NCI-H2029 (cell line): ENCODE data around the gene COL24A1.
"Not testable (repeated sequence)": the region's sequence is repeated elsewhere in the genome, so short reads cannot be mapped to it uniquely, and the experiment has no call there.

ENCODE experiments used
- DNase-seq: peaks from one replicate; lab custom pipeline; 2025; lab: John Stamatoyannopoulos, UW

The COL24A1 gene

DNA sequence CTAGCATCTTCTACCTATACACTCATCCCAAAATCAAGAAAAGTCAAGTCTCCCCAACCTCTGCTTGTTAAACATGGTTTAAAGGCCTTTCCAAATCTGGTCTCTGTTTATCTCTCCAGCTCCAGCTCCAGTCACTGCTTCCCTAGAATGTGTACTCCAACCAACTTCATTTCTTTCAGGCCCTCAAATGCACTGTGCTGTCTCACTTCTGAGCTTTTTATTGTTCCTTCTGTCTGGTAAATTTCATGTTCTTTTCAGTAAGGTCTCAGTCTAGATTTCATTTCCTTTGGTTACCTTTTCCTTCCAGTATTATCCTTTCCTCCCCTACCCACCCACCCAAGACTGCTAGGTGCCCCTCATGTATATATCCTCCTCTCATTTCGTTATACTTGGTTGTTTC is 3.7 kb downstream of the COL24A1 start:
- no peak for DNase-seq

GRCh38 chr1:86151427-86151826 is 5.1 kb downstream of the COL24A1 start:
- no peak for DNase-seq

GRCh38 chr1:86150553-86151055 is 6.0 kb downstream of the COL24A1 start:
- DNase-seq = no peak

DNA sequence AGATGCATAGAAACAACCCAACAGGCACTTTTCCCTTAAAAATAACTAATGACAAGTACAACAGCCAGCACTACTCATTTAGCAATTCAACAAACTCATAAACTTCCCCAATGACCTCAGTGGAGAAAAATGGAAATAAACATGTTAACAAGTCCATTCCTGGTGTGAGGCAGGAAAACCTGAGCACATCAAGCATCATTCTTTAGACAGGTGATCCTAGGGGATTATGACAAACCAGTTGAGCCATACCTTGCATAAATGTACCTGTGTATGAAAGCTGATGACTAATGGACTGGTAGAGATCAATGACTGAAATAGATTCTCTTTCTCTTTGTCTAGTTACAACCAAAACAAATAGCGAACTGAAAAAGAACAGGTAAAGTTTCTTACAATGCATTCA is 7.0 kb downstream of the COL24A1 start:
- no peak for DNase-seq

DNA sequence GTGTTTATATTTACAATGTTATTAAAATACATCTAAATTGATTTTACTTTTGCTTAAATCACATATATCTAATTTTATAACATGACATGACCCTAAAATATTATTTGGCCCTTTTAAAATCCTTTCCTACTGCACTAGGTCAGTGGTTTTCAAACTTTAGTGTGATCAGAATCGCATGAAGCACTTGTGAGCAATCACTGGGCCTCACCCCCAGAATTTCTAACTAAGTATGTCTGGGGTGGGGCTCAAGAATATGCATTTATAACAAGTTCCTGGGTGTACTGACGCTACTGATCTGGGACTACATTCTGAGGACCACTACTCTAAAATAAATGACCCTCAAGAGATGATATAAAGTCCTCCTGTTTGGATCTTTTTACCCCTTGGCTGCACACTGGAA is 8.8 kb downstream of the COL24A1 start:
- DNase-seq = no peak

- DNase-seq = no peak
Observed at GRCh38 chr1:86146566-86146965, 10.0 kb downstream of the COL24A1 start.

DNA sequence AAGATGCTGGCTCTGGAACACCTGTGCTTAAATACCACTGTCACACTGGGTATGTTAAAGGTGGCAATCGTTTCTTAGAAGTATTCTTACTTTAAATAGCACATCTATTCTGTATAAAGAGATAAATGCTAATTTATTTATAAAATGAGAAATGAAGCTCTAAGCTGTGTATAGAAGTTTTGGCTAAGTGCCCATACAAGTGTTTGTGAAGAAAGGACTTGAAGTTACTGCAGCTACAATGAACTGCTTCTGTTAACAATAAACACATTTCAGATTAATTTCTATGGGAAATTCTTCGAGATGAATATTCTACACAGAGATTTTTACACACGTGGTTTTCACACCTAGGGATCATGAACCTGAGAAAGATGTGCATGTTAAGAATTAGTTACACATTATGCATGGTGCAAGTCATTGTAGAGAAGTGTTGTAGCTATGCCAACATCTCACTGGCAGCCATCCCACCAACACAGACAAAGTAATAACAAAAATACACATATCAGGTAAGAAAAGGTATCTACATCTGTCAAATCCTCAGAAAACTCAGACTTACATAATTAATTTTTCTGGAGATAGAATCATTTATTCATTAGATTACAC is 16.2 kb downstream of the COL24A1 start:
- DNase-seq = no peak

DNA sequence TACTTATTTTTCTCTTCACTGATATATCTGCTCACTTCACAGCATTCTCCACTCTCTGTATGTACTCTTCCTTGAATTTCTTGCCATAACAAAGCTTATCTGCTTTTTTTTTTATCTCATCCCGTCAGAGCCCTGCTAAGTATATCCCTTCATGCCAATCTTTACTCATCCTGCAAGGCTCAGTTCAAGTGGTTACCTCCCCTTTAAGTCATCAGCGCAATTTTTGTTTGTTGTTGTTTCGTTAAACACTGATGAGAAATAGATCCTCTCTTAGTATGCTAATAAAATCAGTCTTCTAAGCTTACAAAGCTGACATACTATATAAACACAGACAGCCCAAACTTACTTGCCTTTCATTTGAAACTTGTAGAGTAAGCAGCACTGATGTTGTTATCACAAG is 17.8 kb downstream of the COL24A1 start:
- DNase-seq = no peak

DNA sequence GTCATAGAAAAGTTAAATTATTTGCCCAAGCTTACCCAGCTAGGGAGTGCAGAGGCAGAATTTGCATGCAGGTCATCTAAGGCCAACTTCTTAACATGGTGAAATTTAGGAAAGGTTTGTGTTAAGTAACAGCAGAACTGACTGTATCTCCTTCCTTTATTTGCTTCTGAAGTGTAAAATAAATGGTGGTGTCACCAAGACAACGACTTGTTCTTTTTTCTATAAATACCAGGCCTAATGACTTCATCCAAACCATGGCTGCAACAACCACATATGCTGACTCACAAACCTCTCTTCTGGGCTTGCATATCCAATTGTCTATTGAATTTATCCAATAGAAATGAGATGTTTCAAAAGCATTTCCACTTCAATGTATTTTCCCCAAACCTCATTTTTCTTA is 19.1 kb downstream of the COL24A1 start:
- DNase-seq = no peak

- DNase-seq = no peak
Observed at GRCh38 chr1:86119214-86119764, 37.3 kb downstream of the COL24A1 start.

DNA sequence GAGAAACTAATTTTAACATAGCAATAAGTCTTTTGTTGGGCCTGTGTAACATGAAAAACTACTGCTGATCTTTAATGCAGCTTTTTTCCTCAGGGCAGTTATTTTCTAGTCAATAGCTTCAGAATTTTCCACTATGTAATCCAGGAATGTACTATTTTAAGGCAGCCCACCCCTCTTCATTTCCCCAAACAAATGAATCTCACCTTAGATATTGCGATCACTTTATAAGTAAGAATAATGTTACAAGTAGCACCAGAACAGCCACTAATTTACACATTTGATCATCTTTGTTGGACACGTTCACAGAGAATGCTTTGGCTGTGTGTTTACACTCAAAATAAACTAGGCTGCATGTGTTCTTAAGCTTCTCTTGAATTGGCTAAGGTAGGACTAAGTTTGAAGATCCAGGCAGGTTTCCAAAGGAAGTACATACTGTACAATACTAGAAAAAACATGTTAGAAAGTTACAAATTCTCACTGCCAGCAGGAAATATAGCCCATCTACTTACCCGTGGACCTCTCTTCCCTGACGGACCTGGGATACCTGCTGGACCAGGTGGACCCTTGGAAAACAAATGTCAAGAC is 41.7 kb downstream of the COL24A1 start:
- DNase-seq = no peak

GRCh38 chr1:86114236-86114635 is 42.3 kb downstream of the COL24A1 start:
- no peak for DNase-seq

DNA sequence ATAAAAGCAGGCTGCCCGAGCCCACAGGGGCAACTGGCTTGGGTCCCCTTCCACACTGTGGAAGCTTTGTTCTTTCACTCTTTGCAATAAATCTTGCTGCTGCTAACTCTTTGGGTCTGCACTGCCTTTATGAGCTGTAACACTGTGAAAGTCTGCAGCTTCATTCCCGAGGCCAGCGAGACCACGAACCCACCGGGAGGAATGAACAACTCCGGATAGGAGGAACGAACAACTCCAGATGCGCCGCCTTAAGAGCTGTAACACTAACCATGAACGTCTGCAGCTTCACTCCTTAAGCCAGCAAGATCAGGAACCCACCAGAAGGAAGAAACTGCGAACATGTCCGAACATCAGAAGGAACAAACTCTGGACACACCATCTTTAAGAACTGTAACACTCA is 45.0 kb downstream of the COL24A1 start:
- DNase-seq = not testable (repeated sequence)

DNA sequence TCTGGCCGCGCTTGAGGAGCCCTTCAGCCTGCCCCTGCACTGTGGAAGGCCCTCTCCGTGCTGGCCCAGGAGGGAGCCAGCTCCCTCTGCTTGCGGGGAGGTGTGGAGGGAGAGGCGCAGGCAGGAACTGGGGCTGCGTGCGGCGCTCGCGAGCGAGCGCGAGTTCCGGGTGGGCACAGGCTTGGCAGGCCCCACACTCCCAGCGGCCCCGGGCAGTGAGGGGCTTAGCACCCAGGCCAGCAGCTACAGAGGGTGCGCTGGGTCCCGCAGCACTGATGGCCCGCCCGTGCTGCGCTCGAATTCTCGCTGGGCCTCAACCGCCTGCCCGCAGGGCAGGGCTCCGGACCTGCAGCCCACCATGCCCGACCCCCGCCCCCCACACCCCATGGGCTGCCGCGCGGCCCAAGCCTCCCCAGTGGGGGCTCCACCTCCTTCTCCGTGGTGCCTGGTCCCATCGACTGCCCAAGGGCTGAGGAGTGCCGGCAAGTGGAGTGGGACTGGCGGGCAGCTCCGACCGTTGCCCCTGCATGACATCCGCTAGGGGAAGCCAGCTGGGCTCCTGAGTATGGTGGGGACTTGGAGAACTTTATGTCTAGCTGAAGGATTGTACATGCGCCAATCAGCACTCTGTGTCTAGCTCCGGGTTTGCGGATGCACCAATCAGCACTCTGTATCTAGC is 46.0 kb downstream of the COL24A1 start:
- DNase-seq = no peak

- no peak for DNase-seq
Observed at GRCh38 chr1:86105533-86105866, 51.1 kb downstream of the COL24A1 start.

DNA sequence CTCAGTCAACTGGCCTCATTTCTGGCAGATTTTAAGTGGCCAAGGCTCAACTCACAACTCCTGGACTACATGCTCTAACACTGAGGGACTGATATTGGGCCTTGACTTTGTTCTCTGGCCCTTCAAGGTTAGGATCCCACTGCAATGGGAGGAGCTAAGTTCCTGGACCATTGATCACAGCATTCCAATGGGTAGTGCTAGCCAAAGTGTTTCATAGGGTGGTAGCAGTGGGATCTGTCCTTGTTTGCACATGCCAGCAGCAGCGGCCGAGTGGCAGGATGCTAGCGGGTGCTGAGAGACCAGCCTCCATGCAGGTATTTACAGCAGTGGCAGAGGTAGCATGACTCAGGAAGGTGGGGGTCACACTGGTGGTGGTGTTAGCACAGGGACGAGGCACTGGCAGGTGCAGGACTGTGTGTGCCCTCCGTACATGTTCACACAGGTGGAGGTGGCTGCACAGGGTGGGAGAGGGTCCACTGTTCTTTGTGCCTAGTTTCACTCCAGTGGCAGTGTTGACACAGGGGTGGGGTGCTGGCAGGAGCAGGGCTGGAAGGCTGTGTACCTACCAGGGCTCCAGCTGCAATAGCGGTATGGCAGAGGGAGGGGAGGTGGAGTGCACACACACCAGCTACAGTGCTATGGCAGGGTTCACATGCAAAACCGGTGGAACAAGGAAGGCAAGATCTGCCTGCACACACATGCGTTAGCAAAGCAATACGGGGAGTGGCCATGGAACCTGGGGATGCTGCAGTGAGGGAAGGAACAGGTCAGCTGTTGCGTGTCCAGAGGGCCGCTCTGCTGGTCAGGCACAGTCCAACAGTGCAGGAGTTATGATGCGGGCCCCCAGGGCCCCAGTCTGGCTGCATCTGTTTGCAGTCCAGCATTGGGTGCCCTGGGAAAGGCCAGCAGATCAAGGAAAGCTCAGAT is 51.7 kb downstream of the COL24A1 start:
- DNase-seq = no peak

DNA sequence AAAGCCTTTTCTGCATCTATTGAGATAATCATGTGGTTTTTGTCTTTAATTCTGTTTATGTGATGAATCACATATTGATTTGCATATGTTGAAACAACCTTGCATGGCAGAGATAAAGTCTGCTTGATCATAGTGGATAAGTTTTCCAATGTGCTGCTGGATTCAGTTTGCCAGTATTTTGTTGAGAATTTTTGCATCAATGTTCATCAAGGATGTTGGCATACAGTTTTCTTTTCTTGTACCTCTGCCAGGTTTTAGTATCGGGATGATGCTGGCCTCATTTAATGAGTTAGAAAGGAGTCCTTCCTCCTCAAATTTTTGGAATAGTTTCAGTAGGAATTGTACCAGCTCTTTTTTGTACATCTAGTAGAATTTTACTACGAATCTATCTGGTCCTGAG is 55.0 kb downstream of the COL24A1 start:
- no peak for DNase-seq

GRCh38 chr1:86100401-86100800 is 56.2 kb downstream of the COL24A1 start:
- no peak for DNase-seq

DNA sequence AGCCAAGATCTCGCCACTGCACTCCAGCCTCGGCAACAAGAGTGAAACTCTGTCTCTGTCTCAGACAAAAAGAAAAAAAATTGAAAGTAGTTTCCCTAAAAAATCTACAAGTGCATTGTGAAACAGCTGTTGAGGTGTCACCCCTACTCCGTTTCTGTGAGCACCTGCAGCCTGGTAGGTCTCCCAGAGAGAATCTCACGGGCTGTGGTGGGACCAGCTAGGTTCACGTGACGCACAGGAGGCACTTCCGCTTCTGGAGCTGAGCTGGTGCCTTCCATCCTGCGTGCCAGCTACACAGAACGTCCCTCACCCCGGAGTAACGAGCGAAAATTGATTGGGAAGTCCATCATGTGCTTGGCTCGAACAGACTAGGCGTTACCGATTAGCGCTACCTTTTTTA is 66.8 kb downstream of the COL24A1 start:
- DNase-seq = peak; percentile 9

DNA sequence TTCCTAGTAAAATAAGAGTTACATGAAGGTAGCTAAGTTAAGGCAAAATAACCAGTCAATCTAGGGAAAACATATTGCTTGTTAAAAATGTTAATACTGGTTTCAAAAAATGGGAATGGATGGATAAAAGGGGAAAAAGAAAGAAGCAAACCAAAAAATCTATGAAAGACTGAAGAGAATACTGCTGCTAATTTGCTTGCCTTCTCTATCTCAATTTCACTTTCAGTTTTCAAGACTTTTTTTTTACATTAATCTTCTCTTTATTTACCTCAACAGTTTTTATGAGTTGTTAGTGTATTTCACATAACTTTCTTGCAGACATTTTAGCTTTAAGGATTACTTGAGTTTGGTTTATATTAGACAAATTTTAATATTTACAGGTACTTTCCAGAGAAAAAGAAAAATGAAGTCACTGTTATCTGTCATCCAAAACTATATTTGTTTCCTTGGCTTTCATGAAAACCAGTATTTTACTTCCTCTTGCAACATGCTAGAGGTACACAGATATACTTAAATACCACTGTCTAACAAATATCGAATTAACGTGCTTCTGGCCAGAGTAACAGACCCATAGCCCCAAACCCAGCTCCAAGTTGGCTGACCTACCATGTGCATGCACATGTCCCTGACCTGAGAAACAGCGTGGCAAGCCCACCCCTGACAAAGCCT is 70.7 kb downstream of the COL24A1 start:
- no peak for DNase-seq

GRCh38 chr1:86084998-86085397 is 71.6 kb downstream of the COL24A1 start:
- DNase-seq = no peak

DNA sequence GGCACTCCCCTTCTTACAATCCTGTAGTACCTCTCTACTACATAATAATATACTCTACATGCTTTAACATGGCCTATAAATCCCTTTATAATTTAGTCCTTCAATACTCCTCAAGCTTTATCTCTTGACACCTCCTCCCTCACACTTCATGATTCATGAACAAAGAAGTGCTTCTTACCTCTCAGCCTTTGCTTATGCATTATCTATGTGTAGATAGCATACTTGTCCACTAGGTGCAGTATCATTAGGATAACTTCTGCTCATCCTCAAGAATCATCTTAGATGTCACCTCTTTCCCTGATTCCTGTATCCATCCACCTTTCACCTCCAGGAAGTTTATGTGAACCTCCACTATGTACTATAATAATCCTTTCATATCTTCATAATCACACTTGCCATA is 74.4 kb downstream of the COL24A1 start:
- DNase-seq = no peak
